GM12872 (cell line): ENCODE results near the gene CLEC18B.

Experiments used
- TF ChIP-seq, protein P1 (sequence below): IDR thresholded peaks from 3 replicates; pipeline ENCODE4 v1.5.1; 2011; ENCODE audit warnings: low read depth, mild to moderate bottlenecking, low read length, moderate library complexity; ENCODE audit not compliant: insufficient read depth

Gene CLEC18B

GRCh38 chr16:74439685-74440084, 18.4 kb upstream of the CLEC18B start:
- TF ChIP-seq, protein P1, sequence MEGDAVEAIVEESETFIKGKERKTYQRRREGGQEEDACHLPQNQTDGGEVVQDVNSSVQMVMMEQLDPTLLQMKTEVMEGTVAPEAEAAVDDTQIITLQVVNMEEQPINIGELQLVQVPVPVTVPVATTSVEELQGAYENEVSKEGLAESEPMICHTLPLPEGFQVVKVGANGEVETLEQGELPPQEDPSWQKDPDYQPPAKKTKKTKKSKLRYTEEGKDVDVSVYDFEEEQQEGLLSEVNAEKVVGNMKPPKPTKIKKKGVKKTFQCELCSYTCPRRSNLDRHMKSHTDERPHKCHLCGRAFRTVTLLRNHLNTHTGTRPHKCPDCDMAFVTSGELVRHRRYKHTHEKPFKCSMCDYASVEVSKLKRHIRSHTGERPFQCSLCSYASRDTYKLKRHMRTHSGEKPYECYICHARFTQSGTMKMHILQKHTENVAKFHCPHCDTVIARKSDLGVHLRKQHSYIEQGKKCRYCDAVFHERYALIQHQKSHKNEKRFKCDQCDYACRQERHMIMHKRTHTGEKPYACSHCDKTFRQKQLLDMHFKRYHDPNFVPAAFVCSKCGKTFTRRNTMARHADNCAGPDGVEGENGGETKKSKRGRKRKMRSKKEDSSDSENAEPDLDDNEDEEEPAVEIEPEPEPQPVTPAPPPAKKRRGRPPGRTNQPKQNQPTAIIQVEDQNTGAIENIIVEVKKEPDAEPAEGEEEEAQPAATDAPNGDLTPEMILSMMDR = no peak

GRCh38 chr16:74438492-74438979, 17.3 kb upstream of the CLEC18B start:
- TF ChIP-seq, protein P1 = no peak

GRCh38 chr16:74431516-74431915, 10.2 kb upstream of the CLEC18B start:
- TF ChIP-seq, protein P1 = no peak

GRCh38 chr16:74430036-74430712, 8.9 kb upstream of the CLEC18B start:
- TF ChIP-seq, protein P1 = peak; percentile 77

DNA sequence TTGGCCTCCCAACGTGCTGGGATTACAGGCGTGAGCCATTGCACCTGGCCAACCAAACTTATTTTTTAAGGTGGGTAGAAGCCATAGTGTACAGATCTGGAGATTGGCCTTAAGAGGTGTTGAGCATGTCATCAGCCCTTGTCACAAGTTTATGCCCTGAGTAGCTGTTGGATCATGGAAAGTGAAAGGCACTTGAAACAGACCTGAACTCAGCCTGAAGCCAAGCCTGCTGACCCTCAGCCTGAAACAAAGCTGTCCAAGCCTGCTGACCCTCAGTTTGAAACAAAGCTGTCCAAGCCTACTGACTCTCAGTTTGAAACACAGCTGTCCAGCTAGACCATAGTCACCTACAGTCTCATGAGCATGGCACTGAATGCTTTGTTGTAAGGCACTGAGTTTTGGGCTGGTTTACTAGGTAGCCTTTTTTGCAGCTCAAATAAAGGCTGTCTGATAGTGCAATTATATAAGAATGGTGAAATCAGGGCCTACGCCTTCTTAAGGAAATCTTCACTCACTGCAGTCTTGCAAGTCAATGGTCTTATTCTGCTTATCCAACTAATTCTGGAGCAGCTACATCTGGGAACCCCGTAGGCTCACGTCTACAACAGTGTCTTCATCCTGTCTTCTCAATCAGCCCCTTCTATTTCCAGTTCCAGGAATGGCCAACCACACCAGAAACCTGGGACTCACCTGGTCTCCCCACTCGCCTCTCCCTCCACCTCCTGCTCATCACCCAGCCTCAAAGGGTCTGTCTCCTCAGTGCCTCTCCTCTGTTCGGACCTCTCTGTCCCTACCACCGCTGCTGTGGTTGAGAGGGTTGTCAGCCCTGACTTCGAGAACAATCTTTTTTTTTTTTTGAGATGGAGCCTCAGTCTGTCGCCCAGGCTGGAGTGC, 48.1 kb downstream of the CLEC18B start:
- TF ChIP-seq, protein P1 = no peak

DNA sequence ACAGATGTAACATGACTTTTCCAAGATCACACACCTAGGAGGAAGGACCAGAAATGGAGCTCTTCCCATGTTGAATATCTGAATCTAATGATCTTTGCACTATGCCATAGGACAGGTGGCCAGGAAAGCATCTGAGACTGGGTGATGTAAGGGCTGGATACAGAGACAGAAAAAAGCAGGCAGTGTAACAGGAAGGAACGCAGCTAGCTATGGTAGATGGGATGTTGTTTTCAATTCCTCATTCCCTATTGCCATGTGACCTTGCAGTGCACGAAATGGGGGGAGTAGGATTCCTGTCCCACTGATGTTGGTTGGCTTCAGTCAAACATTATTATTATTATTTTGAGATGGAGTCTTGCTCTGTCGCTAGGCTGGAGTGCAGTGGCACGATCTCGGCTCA, 48.9 kb downstream of the CLEC18B start:
- TF ChIP-seq, protein P1 = no peak
